ENCODE results near the gene CGB2.
"Not testable (repeated sequence)": the region's sequence is repeated elsewhere in the genome, so short reads cannot be mapped to it uniquely, and the experiment has no call there.

Gene CGB2

GRCh38 chr19:49070416-49070815 is 38.7 kb downstream of the CGB2 start:
- no peak overlapping the region for H3K4me3 ChIP-seq (replicated peaks in 1 of 2; ENCODE audit: low read depth in 2 of 2, low read length in 2 of 2)
- DNase-seq (ENCODE audit: low read depth in 2 of 2), result no peak
- no peak for TF ChIP-seq CTCF (IDR thresholded peaks at IDR 0.05; ENCODE audit: low read depth, low read length)

GRCh38 chr19:49071860-49072547 is 40.3 kb downstream of the CGB2 start:
- no peak for TF ChIP-seq CTCF (IDR thresholded peaks at IDR 0.05; ENCODE audit: low read depth, low read length)
- H3K4me3 ChIP-seq (replicated peaks in 1 of 2; ENCODE audit: low read depth in 2 of 2, low read length in 2 of 2), result no peak overlapping the region
- DNase-seq (ENCODE audit: low read depth in 2 of 2), result no peak

- TF ChIP-seq CTCF (IDR thresholded peaks at IDR 0.05; ENCODE audit: low read depth, low read length), result peak; percentile 35
- DNase-seq (ENCODE audit: low read depth in 2 of 2), result peak in 1 of 2 donors; percentile 28
Measured at GRCh38 chr19:49073514-49074378, 42.1 kb downstream of the CGB2 start.

GRCh38 chr19:49074869-49075268 is 43.2 kb downstream of the CGB2 start:
- TF ChIP-seq CTCF (IDR thresholded peaks at IDR 0.05; ENCODE audit: low read depth, low read length), result peak; percentile 58
- DNase-seq (ENCODE audit: low read depth in 2 of 2), result peak; percentile 68 to 77
- H3K4me3 ChIP-seq (replicated peaks in 1 of 2; ENCODE audit: low read depth in 2 of 2, low read length in 2 of 2), result not testable (repeated sequence)

More at GRCh38 chr19:49073514-49074378, 42.1 kb downstream of the CGB2 start:
- H3K4me3 ChIP-seq (replicated peaks in 1 of 2; ENCODE audit: low read depth in 2 of 2, low read length in 2 of 2), result no peak overlapping the region

- DNase-seq (ENCODE audit: low read depth in 2 of 2), result no peak
- H3K4me3 ChIP-seq (replicated peaks in 1 of 2; ENCODE audit: low read depth in 2 of 2, low read length in 2 of 2), result no peak overlapping the region
- no peak for TF ChIP-seq CTCF (IDR thresholded peaks at IDR 0.05; ENCODE audit: low read depth, low read length)
Measured at GRCh38 chr19:49080392-49080791, 48.7 kb downstream of the CGB2 start.

- DNase-seq (ENCODE audit: low read depth in 2 of 2), result no peak
- no peak overlapping the region for H3K4me3 ChIP-seq (replicated peaks in 1 of 2; ENCODE audit: low read depth in 2 of 2, low read length in 2 of 2)
- TF ChIP-seq CTCF (IDR thresholded peaks at IDR 0.05; ENCODE audit: low read depth, low read length), result no peak
Measured at GRCh38 chr19:49081273-49081672, 49.6 kb downstream of the CGB2 start.
